Left colon (tissue), 2 donors: Measurements from ENCODE around the gene FEM1A. TPM values are rescaled to one million over a fixed set of nuclear protein-coding genes. Genes with fewer than 3 reads are reported as not detected.
"Not testable (repeated sequence)": the region's sequence is repeated elsewhere in the genome, so short reads cannot be mapped to it uniquely, and the experiment has no call there.

Experiments
- ATAC-seq: fragments of 200-7000 bp; cut with Tn5 transposase; one replicate; pipeline ENCODE4 v1.9.1; 2020; ENCODE audit warnings: mild to moderate bottlenecking, moderate library complexity
- DNase-seq, 2 donors: peaks; one replicate each; pipeline ENCODE4 v3.0.0-alpha.2; 2020
- intact Hi-C, 2 donors: fragments of 100-400 bp; cut with DNase I in 1 of 2; cut with micrococcal nuclease in 1 of 2; formaldehyde crosslinking; loops; one replicate each; pipeline versions ENCODE4 v1.11.2 to v1.14.0; 2022; cut with DNase I, micrococcal nuclease
- total RNA-seq, 2 donors: library from RNA; stranded (reverse); fragmentation: NEBNext Ultra II Directional; extraction: Animal tissue kit (Norgen Biotek cat#: 25700); gene quantifications; one replicate each; pipeline ENCODE4 v1.2.1, GENCODE V29; 2021
- donor health status: DM: no; HTN: no; CAD: no.
- donor health status: DM: yes; HTN: yes; CAD: no.

The FEM1A gene
- total RNA-seq, 2 donors from 2014 or later, result 10.9 to 11.2 TPM

GRCh38 chr19:4768934-4769777 lies 22.4 kb upstream of the FEM1A start:
- DNase-seq (peak; percentile 70 to 86), ATAC-seq (peak; percentile 81)
- intact Hi-C loops, result no loop called here

GRCh38 chr19:4772566-4772965 lies 19.0 kb upstream of the FEM1A start:
- intact Hi-C loops, result no loop called here
- DNase-seq (no peak), ATAC-seq (no peak)

DNA sequence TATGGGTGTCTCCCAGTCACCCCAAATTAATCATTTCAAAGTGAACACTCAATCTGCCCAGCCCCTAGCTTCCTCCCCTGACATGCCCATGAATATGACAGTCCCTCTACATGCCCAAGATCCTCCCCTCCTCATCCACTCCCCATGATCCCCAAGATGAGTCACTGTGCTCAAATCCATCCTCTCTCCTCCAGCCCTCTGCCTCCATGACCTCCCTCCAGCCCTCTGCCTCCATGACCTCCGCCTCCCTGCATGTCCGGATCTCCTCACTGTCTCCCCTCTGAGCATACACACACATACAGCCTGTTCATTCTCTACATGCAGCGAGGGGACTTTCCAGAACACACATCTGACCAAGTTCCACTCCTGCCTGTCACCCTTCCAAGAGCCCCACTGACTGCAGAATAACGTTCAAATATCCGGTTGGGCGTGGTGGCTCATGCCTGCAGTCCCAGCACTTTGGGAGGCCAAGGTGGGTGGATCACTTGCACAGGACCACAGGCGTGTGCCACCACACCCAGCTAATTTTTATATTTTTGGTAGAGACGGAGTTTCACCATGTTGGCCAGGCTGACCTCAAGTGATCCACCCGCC lies 18.4 kb upstream of the FEM1A start:
- ATAC-seq (no peak), DNase-seq (no peak)
- intact Hi-C loops, result no loop called here

- ATAC-seq (no peak), DNase-seq (no peak)
- intact Hi-C loops, result no loop called here
Measured at GRCh38 chr19:4774136-4774535, 17.4 kb upstream of the FEM1A start.

GRCh38 chr19:4775627-4776152 lies 15.8 kb upstream of the FEM1A start:
- intact Hi-C loops, result no loop called here
- no peak for ATAC-seq
- no peak for DNase-seq

- intact Hi-C loops, result no loop called here
- no peak for ATAC-seq
- no peak for DNase-seq
Measured at GRCh38 chr19:4776436-4777211, 14.9 kb upstream of the FEM1A start.

- intact Hi-C loops, DNase-seq, ATAC-seq: not testable (repeated sequence)
Measured at GRCh38 chr19:4778124-4778523, 13.4 kb upstream of the FEM1A start.

GRCh38 chr19:4780860-4781259 lies 10.7 kb upstream of the FEM1A start:
- intact Hi-C loops, result loop anchor here (5.0 to 10.0 kb wide), 2 partner anchors 39 to 46 kb away; no protein-coding TSS in a partner anchor
- no peak for DNase-seq
- ATAC-seq, result no peak

DNA sequence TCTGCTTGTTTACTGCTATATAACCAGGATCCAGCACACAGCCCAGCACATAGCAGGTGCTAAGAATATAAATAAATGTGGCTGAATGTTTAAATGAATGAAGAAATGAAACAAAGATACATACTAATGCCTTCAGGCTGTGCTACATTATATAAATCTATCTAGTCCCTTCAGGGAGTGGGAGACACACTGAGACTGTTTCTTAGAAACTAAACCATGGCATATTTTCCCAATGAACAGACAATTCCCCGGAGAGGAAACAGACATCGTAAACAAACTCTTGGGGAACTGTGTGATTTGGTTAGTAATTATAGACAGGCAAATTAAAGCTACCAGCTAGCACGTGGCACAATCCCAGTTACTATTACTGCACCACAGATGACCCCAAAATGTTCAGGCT lies 9.7 kb upstream of the FEM1A start:
- ATAC-seq (no peak), DNase-seq (no peak)
- intact Hi-C loops, result loop anchor here (5.0 to 10.0 kb wide), 2 partner anchors 40 to 47 kb away; no protein-coding TSS in a partner anchor

GRCh38 chr19:4786412-4787016 lies 5.0 kb upstream of the FEM1A start:
- ATAC-seq, DNase-seq: not testable (repeated sequence)
- intact Hi-C loops, result loop anchor here (5.0 to 10.0 kb wide), 2 partner anchors 52 to 54 kb away; no protein-coding TSS in a partner anchor

GRCh38 chr19:4792019-4792865 lies 708 bp downstream of the FEM1A start:
- DNase-seq, intact Hi-C loops: not testable (repeated sequence)
- peak; percentile 14 for ATAC-seq

DNA sequence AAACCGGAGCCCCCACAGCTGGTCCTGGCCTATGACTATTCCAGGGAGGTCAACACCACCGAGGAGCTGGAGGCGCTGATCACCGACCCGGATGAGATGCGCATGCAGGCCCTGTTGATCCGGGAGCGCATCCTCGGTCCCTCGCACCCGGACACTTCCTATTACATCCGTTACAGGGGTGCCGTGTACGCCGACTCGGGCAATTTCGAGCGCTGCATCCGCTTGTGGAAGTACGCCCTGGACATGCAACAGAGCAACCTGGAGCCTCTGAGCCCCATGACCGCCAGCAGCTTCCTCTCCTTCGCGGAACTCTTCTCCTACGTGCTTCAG lies 1.3 kb downstream of the FEM1A start:
- ATAC-seq, intact Hi-C loops, DNase-seq: not testable (repeated sequence)

DNA sequence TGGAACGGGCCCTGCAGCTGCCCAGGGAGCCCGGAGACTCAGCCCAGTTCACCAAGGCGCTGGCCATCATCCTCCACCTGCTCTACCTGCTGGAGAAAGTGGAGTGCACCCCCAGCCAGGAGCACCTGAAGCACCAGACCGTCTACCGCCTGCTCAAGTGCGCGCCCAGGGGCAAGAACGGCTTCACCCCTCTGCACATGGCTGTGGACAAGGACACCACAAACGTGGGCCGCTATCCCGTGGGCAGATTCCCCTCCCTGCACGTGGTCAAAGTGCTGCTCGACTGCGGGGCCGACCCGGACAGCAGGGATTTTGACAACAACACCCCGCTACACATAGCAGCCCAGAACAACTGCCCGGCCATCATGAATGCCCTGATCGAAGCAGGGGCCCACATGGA lies 1.7 kb downstream of the FEM1A start:
- intact Hi-C loops, DNase-seq, ATAC-seq: not testable (repeated sequence)

DNA sequence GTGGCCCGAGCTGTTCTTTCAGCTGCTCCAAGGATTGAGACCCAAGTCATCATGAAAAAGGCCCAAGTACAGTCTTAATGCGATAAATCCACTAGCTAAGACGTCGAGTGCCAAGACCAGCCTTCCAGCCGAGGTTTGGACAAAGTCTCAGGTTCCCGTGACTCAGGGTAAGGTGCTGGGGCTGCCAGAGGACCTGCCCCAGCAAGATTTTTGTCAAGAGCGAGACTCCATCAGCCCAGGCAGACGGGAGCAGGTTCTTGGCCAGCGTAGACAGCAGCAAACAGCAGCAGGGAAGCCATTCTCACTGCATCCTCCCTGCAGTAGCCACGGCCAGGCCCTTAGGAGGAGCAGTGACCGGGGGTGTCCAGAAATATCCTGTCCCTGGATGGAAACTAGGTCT lies 3.4 kb downstream of the FEM1A start:
- DNase-seq, result no peak
- ATAC-seq, result no peak
- intact Hi-C loops, result no loop called here

DNA sequence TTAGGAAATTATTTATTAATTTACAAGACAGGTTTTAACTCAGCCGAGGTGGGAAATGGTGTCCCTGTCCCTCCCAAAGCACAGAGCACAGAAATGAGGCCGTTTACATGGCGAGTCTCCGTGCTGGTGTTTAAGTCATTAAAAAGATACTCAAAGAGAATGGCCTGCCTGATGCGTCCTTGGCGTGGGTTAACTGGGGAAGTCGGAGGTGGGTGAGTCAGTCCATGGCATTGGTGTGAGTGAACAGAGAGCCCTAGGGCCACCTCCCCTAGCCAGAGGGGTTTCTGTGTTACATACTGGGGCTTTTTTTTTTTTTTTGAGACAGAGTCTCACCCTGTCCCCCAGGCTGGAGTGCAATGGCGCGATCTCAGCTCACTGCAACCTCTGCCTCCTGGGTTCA lies 3.9 kb downstream of the FEM1A start:
- ATAC-seq (no peak), DNase-seq (no peak)
- intact Hi-C loops, result no loop called here

DNA sequence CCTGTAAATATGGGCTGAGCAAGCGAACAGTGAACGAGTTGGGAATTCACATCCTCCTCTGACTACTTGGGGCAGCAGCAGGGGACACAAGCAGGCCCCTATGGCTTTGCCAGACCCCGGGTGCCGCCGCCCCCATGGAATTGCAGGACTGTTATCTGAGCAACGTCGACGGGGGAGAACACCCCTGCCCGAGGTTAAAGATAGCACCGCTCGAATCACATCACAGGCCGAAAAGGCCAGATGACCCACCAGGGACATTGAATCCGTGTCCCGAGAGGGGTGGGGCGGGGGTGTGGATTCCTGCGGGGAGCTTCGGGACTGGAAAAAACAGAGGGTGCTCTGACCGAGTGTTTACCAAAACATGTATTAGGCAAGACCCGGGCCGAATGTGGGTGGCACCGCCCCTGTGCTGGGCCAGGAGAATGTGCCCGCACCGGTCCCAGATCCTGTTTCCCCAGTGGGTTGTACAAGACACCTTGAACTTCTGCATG lies 9.1 kb downstream of the FEM1A start:
- no peak for DNase-seq
- ATAC-seq, result no peak
- intact Hi-C loops, result loop anchor here in 1 of 2 donors (5.0 kb wide), 1 partner anchor 68 kb away; no protein-coding TSS in a partner anchor

DNA sequence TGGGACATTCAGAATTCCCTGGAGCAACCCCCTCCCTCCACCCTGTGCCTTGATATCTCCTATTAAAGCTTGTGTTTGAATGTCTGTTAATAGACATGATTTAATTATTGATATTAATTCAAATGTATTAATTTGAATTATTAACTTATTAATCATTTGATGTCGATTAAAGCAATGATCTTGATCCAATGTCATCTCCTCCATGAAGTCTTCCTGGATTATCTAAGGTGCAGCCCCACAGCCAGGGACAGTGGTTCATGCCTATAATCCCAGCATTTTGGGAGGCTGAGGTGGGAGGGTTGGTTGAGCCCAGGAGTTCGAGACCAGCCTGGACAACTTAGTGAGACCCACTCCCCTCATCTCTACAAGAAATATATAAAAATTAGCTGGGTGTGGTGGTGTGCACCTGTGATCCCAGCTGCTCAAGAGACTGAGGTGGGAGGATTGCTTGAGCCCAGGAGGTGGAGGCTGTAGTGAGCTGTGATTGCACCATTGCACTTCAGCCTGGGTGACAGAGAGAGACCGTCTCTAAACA lies 9.6 kb downstream of the FEM1A start:
- DNase-seq (no peak), ATAC-seq (no peak)
- intact Hi-C loops, result loop anchor here in 1 of 2 donors (5.0 kb wide), 1 partner anchor 69 kb away; no protein-coding TSS in a partner anchor
